ENCODE measurements around the gene SPTBN1.

The SPTBN1 gene

GRCh38 chr2:54617409-54617808, 161.3 kb downstream of the SPTBN1 start:
- no peak for DNase-seq

- no peak for DNase-seq
Observed at GRCh38 chr2:54618646-54619565, 162.8 kb downstream of the SPTBN1 start.

- DNase-seq = no peak
Observed at GRCh38 chr2:54619660-54620231, 163.6 kb downstream of the SPTBN1 start.

- DNase-seq = no peak
Observed at GRCh38 chr2:54620948-54621347, 164.8 kb downstream of the SPTBN1 start.

GRCh38 chr2:54624591-54625071, 168.5 kb downstream of the SPTBN1 start:
- no peak for DNase-seq

GRCh38 chr2:54626131-54626530, 170.0 kb downstream of the SPTBN1 start:
- no peak for DNase-seq

GRCh38 chr2:54626884-54627283, 170.8 kb downstream of the SPTBN1 start:
- no peak for DNase-seq

GRCh38 chr2:54627973-54628372, 171.8 kb downstream of the SPTBN1 start:
- DNase-seq = no peak

- DNase-seq = no peak
Observed at GRCh38 chr2:54628418-54628817, 172.3 kb downstream of the SPTBN1 start.

GRCh38 chr2:54628957-54629356, 172.8 kb downstream of the SPTBN1 start:
- no peak for DNase-seq

- no peak for DNase-seq
Observed at GRCh38 chr2:54629390-54629789, 173.3 kb downstream of the SPTBN1 start.

- DNase-seq = no peak
Observed at GRCh38 chr2:54629914-54630857, 174.1 kb downstream of the SPTBN1 start.

- DNase-seq = no peak
Observed at GRCh38 chr2:54630858-54631497, 174.9 kb downstream of the SPTBN1 start.

- DNase-seq = no peak
Observed at GRCh38 chr2:54631755-54632154, 175.6 kb downstream of the SPTBN1 start.

GRCh38 chr2:54632733-54633692, 176.9 kb downstream of the SPTBN1 start:
- DNase-seq = no peak

- DNase-seq = no peak
Observed at GRCh38 chr2:54634021-54634420, 177.9 kb downstream of the SPTBN1 start.

GRCh38 chr2:54634564-54635511, 178.7 kb downstream of the SPTBN1 start:
- no peak for DNase-seq

GRCh38 chr2:54635554-54636152, 179.5 kb downstream of the SPTBN1 start:
- no peak for DNase-seq

- no peak for DNase-seq
Observed at GRCh38 chr2:54636415-54637139, 180.4 kb downstream of the SPTBN1 start.
